Psoas muscle (tissue), 8 donors: ENCODE measurements around the gene PLEKHA8. TPM values are rescaled to one million over a fixed set of nuclear protein-coding genes. Genes with fewer than 3 reads are reported as not detected.

Experiments used
- ATAC-seq, 4 donors: fragments of 200-7000 bp; cut with Tn5 transposase; one replicate each; pipeline ENCODE4 v1.9.1; 2020; ENCODE audit warnings: moderate library complexity in 3 of 4, mild to moderate bottlenecking in 2 of 4
- DNase-seq, 2 donors: peaks; one replicate each; pipeline ENCODE4 v3.0.0-alpha.2; 2020
- H3K27ac ChIP-seq: fragments of 200-600 bp; one replicate; pipeline ENCODE4 v1.8.0; 2022
- H3K27me3 ChIP-seq, 3 donors: fragments of 200-600 bp in 1 of 3; one replicate each; pipeline versions ENCODE4 v1.6.1 to v1.8.0; 2013 to 2022; ENCODE audit warnings: low read length in 2 of 3, mild to moderate bottlenecking in 2 of 3, moderate library complexity in 1 of 3; ENCODE audit not compliant: insufficient read depth in 3 of 3
- H3K36me3 ChIP-seq, 2 donors: fragments of 200-600 bp in 1 of 2; one replicate each; pipeline versions ENCODE4 v1.6.1 to v1.8.0; 2013 to 2022; ENCODE audit warnings: low read depth in 1 of 2, mild to moderate bottlenecking in 1 of 2, moderate library complexity in 1 of 2; ENCODE audit not compliant: insufficient read depth in 1 of 2
- H3K4me1 ChIP-seq: fragments of 200-600 bp; one replicate; pipeline ENCODE4 v1.8.0; 2022
- H3K4me3 ChIP-seq: fragments of 200-600 bp; one replicate; pipeline ENCODE4 v1.8.0; 2022; ENCODE audit warnings: mild to moderate bottlenecking
- H3K9me3 ChIP-seq: fragments of 200-600 bp; one replicate; pipeline ENCODE4 v1.8.0; 2022
- CTCF ChIP-seq: fragments of 200-600 bp; IDR thresholded peaks from one replicate; pipeline ENCODE4 v1.8.0; 2022; ENCODE audit warnings: antibody characterized with exemption
- WGBS, 3 donors: extraction: QIAGEN DNeasy Blood & Tissue Kit; methylation state at CpG; one replicate each; pipeline versions ENCODE4 v1.1.6 to v1.1.7; 2013; 5-methylcytosine and 5-hydroxymethylcytosine counted together
- intact Hi-C, 2 donors: fragments of 100-400 bp; cut with DNase I; formaldehyde crosslinking; loops; one replicate each; pipeline versions ENCODE4 v1.11.0 to v1.14.2; 2022
- polyA plus RNA-seq, 3 donors: library from polyadenylated mRNA; stranded (reverse); fragments of 200-250 nt; gene quantifications; one replicate each; pipeline ENCODE4 v1.2.3, GENCODE V29; 2013
- total RNA-seq, 4 donors: library from RNA; stranded (reverse); fragmentation: NEBNext Ultra II Directional in 2 of 4; extraction: Animal tissue kit (Norgen Biotek cat#: 25700) in 2 of 4; gene quantifications; one replicate each; pipeline versions ENCODE4 v1.2.1 to v1.2.4, GENCODE V29; 2021 to 2023
- donor health status: healthy with polysubstance abuse.
- donor health status: DM: no; HTN: no; CAD: no; lungs with moderate emphysema.
- donor health status: Bipolar disorder and iron deficiency.
- donor health status: healthy.
- donor health status: DM: yes; HTN: yes; CAD: no.
- donor health status: DM: no; HTN: no; CAD: no.
- donor health status: DM: no; HTN: no; CAD: no.
- donor health status: DM: yes; HTN: yes; CAD: no.

PLEKHA8 gene
- total and polyA plus RNA-seq, 7 donors, result 1.3 to 4.0 (median 3.7) TPM

DNA sequence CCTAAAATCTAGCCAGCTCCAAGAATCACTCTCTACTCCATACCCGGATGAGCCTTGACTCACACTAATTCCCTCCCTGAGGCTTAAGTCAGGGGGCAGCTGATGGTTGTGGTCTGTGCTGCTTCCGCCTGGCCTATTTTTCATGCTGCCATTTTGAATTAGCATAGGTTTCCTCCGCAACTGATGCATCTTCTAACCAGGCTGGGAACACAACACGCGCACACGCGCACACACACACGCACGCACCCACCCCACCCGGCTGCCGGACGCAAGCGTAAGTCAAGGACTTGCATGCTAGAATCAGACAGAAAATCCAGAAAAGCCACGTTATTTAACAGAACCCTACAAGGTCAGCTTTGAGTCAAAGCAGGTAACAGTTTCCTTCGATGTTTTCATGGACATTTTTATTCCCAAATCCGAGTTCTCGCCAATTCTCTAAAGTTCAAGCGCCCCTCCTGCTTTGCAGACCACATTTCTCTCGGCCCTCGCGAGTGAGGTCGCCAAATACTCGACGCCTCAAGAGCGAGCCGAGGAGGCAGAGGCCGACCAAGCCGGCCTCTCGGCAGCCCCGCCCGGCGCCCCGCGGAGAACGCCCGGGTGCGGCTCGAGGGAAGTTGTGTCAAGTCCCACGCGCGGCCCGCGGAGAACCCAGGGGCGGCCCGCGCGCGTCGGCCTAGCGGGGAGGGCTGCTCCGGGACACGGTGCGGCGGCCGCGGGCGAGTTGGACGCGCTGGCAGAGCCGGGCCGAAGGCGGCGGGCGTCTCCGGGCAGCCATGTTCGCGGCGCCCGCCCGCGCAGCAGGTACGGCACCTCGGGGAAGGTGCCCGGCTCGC, 39.6 kb upstream of the PLEKHA8 start:
- Histone ChIP-seq H3K4me1 (no peaks in the 10 kb centered on the region), H3K27me3 (peaks cover 0 to 47% (median 18%) of the 10 kb centered on the region in 3 donors), H3K9me3 (peaks cover 10% of the 10 kb centered on the region), H3K4me3 (peak overlapping the region; percentile 91), H3K27ac (peak overlapping the region; percentile 60), H3K36me3 (no peaks in the 10 kb centered on the region)
- intact Hi-C loops, result no loop called here
- TF ChIP-seq CTCF, result no peak
- ATAC-seq (peak; percentile 37 to 69 (median 56)), DNase-seq (peak; percentile 43 to 68)
- 11 to 26% (median 11%) methylated on average over 50 to 75 of the region's 75 CpGs for WGBS, 3 donors

- 0 to 1% (median 0%) methylated on average over 21 to 79 of the region's 79 CpGs for WGBS, 3 donors
- ATAC-seq (peak; percentile 31 to 55 (median 42)), DNase-seq (peak; percentile 49 to 58)
- no peaks in the 10 kb centered on the region for H3K4me1 ChIP-seq
- H3K27me3 ChIP-seq, result peaks cover 0 to 47% (median 18%) of the 10 kb centered on the region in 3 donors
- H3K27ac ChIP-seq, result peak within 1 kb of the TSS; percentile 60
- H3K36me3 ChIP-seq, result no peaks in the 10 kb centered on the region
- H3K4me3 ChIP-seq, result peak within 1 kb of the TSS; percentile 91
- peaks cover 15% of the 10 kb centered on the region for H3K9me3 ChIP-seq
- no peak for TF ChIP-seq CTCF
- intact Hi-C loops, result no loop called here
Measured at GRCh38 chr7:29989257-29989995, 38.8 kb upstream of the PLEKHA8 start, which contains the start of gene SCRN1. SCRN1 (minus strand) TSS chr7:29989801; CDS start chr7:29969067, 20,734 bp downstream.

- ATAC-seq, result no peak
- no peak for TF ChIP-seq CTCF
- 77 to 83% (median 81%) methylated on average over 4 of the region's 4 CpGs for WGBS, 3 donors
Measured at GRCh38 chr7:29990931-29991330, 37.3 kb upstream of the PLEKHA8 start.

GRCh38 chr7:29991937-29992336, 36.3 kb upstream of the PLEKHA8 start:
- intact Hi-C loops, result no loop called here
- TF ChIP-seq CTCF, result no peak
- WGBS, 3 donors, result 85 to 93% (median 87%) methylated on average over 5 of the region's 5 CpGs
- DNase-seq (no peak), ATAC-seq (no peak)
- Histone ChIP-seq H3K4me1 (no peaks in the 10 kb centered on the region), H3K4me3 (no peak overlapping the region), H3K36me3 (no peaks in the 10 kb centered on the region), H3K27ac (no peak overlapping the region), H3K9me3 (peaks cover 15% of the 10 kb centered on the region), H3K27me3 (peaks cover 0 to 43% (median 18%) of the 10 kb centered on the region in 3 donors)

More at GRCh38 chr7:29990931-29991330, 37.3 kb upstream of the PLEKHA8 start:
- Histone ChIP-seq H3K9me3 (peaks cover 15% of the 10 kb centered on the region), H3K4me1 (no peaks in the 10 kb centered on the region), H3K27ac (no peak overlapping the region), H3K27me3 (peaks cover 0 to 44% (median 18%) of the 10 kb centered on the region in 3 donors), H3K4me3 (no peak overlapping the region), H3K36me3 (no peaks in the 10 kb centered on the region)
- intact Hi-C loops, result no loop called here
- DNase-seq, result no peak
